Fibroblast of peridontal ligament (primary cell): ENCODE data around the gene AKTIP.
"Not testable (repeated sequence)": the region's sequence is repeated elsewhere in the genome, so short reads cannot be mapped to it uniquely, and the experiment has no call there.

Experiments used
- DNase-seq: peaks from one replicate; pipeline ENCODE4 v3.0.0-alpha.2; 2010; ENCODE audit errors: extremely low read depth

The AKTIP gene

DNA sequence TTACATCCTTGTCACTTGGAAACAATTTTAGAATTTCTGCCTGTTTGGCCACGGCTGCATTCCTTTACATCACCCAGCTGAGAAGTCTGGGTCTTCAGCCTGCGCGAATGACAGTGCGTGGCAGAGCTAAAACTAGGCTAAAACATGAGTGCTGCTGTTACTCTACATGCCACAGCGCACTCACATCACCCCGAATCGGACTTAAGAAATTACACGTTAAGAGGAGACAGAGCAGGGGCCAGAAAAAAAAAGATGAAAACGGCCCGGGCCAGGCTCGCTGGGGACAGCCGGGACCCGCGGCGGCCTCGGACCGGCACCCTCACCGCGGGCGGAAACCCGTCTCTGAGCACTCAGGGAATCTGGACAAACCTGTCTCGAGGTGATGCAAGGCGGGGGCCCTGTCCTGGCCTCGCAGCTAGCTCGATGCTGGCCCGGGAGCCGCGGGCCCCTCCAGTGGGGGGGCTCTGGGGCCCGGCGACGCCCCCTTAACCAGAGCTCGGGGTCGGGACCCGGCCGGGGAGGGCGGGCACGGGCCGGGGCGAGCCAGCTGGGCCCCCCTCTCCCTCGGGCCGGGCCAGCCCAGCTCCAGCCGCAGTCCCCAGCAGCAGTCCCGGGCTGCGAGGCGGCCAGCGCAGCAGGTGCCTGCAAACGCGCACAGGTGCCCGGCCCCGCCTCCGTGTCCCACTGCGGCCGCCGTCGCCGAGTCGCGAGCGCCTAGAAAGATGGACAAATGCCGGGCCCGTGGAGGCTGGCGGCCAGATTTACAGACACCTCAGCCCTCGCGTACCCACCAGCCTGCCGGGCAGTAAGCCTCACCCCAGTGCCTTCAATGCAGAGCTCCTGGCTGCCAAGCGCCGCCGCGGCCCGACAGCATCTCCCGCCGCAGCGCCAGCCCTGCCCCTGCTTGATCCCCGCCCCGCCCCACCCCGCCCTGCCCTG is at the start of gene AKTIP:
AKTIP (minus strand) TSS at position 879 of the 939 bp plus-strand sequence. CDS start 2,950 bp downstream, outside the sequence.
- peak; percentile 57 for DNase-seq

- DNase-seq: peak; percentile 95
These were observed 47.1 kb upstream of the AKTIP start for GRCh38 chr16:53549970-53550690.

DNA sequence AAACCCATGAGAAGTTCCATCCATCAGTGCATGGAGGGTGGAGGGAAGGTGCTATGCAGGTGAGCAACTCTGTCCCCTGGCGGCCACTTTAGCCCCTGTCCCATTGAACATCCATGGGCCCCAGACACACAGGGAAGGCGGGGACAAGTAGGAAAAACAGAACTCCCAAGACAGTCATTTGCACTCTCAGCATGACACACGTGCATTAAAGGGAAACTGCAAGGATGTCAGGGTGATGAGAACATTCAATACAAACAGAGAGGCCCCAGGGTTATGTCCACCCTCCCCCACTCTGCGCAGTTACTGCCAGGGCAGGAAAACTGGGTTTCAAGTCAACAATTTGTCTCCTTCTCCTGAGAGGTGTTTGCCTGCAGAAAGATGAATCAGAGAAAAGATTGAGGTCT is 44.0 kb upstream of the AKTIP start:
- DNase-seq: no peak

GRCh38 chr16:53545433-53545832 is 42.4 kb upstream of the AKTIP start:
- no peak for DNase-seq

- no peak for DNase-seq
These were observed 39.3 kb upstream of the AKTIP start for GRCh38 chr16:53542283-53542682.

GRCh38 chr16:53541326-53541725 is 38.3 kb upstream of the AKTIP start:
- DNase-seq: peak; percentile 15

- not testable (repeated sequence) for DNase-seq
These were observed 37.0 kb upstream of the AKTIP start for GRCh38 chr16:53539759-53540718.

GRCh38 chr16:53539346-53539745 is 36.3 kb upstream of the AKTIP start:
- not testable (repeated sequence) for DNase-seq

GRCh38 chr16:53537626-53538025 is 34.6 kb upstream of the AKTIP start:
- DNase-seq: no peak

DNA sequence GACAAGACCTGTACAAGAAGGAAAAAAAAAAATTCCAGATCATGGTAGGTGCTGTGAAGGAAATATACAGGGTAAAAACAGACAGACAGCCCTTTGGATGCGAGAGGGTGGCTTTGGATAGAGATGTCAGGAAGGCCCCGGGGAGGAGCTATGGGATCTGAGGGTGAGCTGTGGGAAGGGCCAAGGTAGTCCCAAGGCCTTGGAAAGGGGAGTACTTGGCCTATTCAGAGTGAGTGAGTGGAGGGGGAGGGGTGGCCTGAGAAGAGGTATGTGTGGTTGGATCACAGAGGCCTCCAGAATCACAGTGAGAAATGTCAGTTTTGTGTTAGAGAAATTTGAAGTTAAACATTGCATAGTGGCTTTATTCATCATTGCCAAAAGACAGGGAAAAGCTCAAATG is 31.2 kb upstream of the AKTIP start:
- no peak for DNase-seq

GRCh38 chr16:53530741-53531140 is 27.7 kb upstream of the AKTIP start:
- DNase-seq: no peak

DNA sequence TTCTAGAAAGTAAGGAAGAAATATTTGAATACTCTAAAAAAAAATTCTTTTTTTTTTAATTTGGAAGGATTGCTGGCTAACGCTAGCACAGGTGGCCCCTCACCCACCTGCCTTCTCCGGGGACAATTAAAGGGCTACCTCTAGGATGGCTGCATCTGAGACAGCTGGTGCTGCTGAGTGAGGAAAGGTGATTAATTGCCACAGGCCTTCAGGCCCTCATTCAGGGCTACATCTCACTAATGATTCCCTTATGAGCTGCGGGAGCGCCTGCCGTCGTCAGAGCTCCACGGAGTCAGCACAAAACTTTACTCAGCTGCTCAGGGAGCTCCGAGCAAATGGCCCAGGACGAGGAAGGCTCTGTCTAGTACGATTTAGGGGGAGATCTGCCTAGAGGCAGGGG is 27.0 kb upstream of the AKTIP start:
- DNase-seq: no peak

- DNase-seq: no peak
These were observed 26.5 kb upstream of the AKTIP start for GRCh38 chr16:53529513-53529912.

DNA sequence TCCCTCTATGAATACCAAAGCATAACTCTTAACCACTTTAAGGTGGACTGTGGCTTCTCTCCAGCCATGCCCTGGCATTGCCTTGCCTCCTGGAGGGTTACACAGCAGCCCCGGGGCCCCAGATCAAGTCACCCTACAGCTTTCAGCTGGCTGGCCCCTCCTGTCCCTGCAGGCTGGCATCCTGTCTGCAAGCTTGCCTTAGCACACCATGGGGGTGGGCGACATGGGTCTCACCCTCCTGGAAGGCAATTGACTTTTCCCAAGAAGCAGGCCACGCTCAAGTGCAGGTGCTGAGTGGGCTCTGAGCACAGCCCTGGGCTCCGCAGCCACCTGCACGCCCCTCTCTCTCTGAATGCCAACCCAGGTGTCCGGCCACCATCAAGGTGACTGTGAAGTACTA is 25.8 kb upstream of the AKTIP start:
- DNase-seq: no peak

DNA sequence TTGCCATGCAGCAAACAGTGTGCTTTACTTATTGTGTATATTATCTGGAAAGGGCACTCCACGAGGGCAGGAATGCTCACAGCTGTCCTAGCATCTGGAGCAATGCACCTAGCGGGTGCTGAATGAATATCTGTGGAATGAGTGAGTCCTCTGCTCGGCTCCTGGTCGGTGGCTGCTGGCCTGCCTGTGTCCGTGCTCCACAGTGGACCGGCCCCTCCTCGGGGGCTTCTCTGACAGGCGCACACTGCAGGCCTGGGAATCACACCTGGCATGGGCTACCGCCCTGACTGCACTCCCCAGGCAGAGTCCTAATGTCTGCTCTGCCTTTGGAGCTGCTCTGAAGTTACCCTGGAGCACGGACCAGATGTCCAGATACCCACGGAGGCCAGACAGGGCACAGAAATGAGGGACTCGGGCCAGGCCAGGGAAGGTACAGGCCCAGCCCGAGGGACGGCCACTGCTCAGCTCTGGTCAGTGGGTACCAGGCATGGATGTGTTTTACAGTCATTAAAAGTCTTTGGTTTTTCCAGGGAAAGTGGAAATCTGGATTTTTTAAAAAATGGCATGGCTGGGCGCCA is 21.1 kb upstream of the AKTIP start:
- DNase-seq: no peak

DNA sequence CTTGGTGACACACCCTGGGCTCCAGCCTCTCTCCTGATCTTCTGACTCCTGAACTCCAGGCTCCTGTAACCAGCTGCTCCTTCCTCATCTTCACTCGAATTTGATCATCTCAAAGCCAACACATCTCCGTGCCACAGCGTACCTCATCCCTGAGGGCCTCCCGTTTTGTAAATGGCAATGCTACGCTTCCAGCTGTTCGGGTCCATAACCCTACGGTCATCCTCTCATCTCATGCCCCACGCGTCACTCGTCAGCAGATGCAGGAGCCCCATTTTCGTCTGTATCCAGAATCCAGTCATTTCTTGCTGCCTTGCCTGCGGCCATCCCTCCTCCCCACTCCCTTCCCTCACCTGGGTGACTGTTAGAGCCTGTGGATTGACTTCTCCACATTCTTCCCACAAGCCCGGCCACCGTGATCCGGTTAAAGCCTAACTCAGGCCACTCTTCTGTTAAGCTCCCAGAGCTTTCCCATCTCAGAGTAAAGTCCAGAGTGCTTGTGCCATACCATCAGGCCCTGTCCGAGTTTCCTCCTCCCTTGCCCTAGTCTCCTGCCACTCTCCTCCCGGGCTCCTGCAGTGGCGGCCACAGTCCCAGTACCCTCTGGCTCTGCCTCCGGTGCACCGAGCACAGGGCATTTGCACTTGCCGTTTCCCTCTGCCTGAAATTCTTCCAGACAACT is 20.3 kb upstream of the AKTIP start:
- no peak for DNase-seq

DNA sequence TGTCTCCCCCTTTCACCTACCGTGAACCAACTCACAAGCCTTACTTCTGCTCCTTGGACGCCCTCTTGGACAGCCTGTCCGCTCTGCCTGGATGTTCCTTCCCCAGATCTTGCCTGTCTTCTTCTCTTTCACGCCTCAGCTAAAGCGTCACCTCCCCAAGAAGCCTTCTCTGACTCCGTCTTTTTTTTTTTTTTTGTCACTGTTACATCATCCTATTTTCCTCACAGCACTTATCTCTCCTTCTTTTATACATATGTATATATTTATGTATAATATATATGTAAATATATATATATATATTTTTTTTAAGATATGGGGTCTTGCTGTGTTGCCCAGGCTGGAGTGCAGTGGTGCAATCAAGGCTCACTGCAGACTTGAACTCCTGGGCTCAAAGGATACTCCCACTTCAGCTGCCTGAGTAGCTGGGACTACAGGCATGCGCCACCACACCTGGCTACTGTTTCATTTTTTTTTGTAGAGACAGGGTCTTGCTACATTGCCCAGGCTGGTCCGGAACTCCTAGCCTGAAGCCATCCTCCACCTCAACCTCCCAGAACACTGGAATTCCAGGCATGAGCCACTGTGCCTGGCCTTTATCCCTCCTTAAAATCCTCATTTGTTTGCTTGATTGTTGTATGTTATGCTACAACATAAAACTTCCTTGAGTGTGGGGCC is 16.5 kb upstream of the AKTIP start:
- DNase-seq: no peak

DNA sequence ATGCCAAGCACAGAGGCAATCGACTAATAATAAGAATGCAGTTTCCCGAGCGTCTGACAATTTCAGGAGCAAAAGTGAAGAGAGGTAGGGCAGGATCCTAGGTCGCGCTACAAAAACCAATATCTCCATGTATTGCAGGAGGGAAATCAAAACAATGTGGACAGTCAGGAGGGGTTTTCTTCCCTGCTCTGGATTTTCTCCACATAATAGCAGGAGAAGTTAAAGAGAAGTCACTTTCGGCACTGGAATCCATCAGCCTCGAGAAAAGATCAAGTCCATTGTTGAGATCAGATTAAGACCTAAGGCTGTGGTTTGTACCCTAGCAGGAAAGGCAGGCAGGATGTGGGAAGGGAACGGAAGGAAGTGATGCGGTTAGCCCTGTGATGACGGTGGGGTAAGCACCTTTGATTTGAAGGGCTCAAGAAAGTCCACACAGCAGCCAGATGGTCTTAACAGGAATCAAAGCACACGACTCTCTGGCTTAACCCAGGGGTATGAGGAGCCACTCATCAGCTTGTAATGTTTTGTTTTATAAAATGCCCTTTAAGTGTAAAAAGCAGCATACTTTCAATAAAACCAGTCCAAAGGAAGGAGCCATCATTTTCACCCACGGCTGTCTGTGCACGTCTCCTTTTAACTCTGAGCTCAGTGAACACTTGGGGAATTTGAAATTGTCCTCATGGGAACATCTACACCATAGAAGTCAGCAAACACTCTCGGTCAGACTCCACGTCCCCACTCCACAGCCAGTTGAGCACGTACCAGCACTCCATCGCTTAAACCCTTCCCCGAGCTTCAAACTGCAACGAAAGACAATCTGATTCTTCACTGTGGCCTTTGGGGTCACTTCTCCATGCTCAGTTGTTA is 15.8 kb upstream of the AKTIP start:
- no peak for DNase-seq

GRCh38 chr16:53517851-53518250 is 14.8 kb upstream of the AKTIP start:
- DNase-seq: no peak
